ENCODE data around the gene ARMS2. TPM values are rescaled to one million over a fixed set of nuclear protein-coding genes. Genes with fewer than 3 reads are reported as not detected.

ARMS2 gene
- total and polyA plus RNA-seq, 2 experiments from 2014 or later: not detected

- H3K36me3 ChIP-seq (replicated peaks; ENCODE audit: insufficient read depth, low read depth): no peaks in the 10 kb centered on the region
- H4K20me1 ChIP-seq (ENCODE audit: insufficient read depth, poor library complexity, severe bottlenecking): no peaks in the 10 kb centered on the region
- no peaks in the 10 kb centered on the region for H3K27me3 ChIP-seq
- WGBS (ENCODE audit: low lambda C conversion rate, missing lambda C conversion rate): 93% methylated on average over 2 of the region's 2 CpGs
- no peak overlapping the region for H3K4me3 ChIP-seq
- H3K79me2 ChIP-seq: no peaks in the 10 kb centered on the region
- no peak overlapping the region for H3K4me2 ChIP-seq
- no peak for DNase-seq (ENCODE audit: low spot score)
- no peaks in the 10 kb centered on the region for H3K9me3 ChIP-seq (ENCODE audit: low read depth)
- TF ChIP-seq CTCF (IDR thresholded peaks at IDR 0.05; ENCODE audit: poor library complexity) (no peak), EZH2phosphoT487 (IDR thresholded peaks at IDR 0.05; ENCODE audit: low read depth, severe bottlenecking, unreplicated experiment) (no peak), EZH2 (IDR thresholded peaks at IDR 0.05; ENCODE audit: borderline replicate concordance) (no peak)
- no peaks in the 10 kb centered on the region for H3K4me1 ChIP-seq (ENCODE audit: insufficient read depth)
- H2AFZ ChIP-seq: no peak overlapping the region
- no peaks in the 10 kb centered on the region for H3K9me2 ChIP-seq (replicated peaks; ENCODE audit: insufficient read depth)
- no peak overlapping the region for H3K27ac ChIP-seq
These were observed 27.2 kb upstream of the ARMS2 start for GRCh38 chr10:122427280-122427679.

GRCh38 chr10:122435212-122435827, 19.1 kb upstream of the ARMS2 start:
- Histone ChIP-seq H3K27ac (no peak overlapping the region), H2AFZ (no peak overlapping the region), H3K4me3 (no peak overlapping the region), H3K9me2 (replicated peaks; ENCODE audit: insufficient read depth) (no peaks in the 10 kb centered on the region), H3K4me1 (ENCODE audit: insufficient read depth) (no peaks in the 10 kb centered on the region), H3K9me3 (ENCODE audit: low read depth) (no peaks in the 10 kb centered on the region), H4K20me1 (ENCODE audit: insufficient read depth, poor library complexity, severe bottlenecking) (no peaks in the 10 kb centered on the region), H3K36me3 (replicated peaks; ENCODE audit: insufficient read depth, low read depth) (no peaks in the 10 kb centered on the region), H3K27me3 (no peaks in the 10 kb centered on the region), H3K4me2 (no peak overlapping the region), H3K79me2 (no peaks in the 10 kb centered on the region)
- peak; percentile 66 for DNase-seq (ENCODE audit: low spot score)
- 39% methylated on average over 3 of the region's 3 CpGs for WGBS (ENCODE audit: low lambda C conversion rate, missing lambda C conversion rate)
- no peak for TF ChIP-seq EZH2phosphoT487 (IDR thresholded peaks at IDR 0.05; ENCODE audit: low read depth, severe bottlenecking, unreplicated experiment)
- TF ChIP-seq CTCF (IDR thresholded peaks at IDR 0.05; ENCODE audit: poor library complexity): peak; percentile 82
- TF ChIP-seq EZH2 (IDR thresholded peaks at IDR 0.05; ENCODE audit: borderline replicate concordance): no peak

- no peaks in the 10 kb centered on the region for H3K9me2 ChIP-seq (replicated peaks; ENCODE audit: insufficient read depth)
- TF ChIP-seq EZH2 (IDR thresholded peaks at IDR 0.05; ENCODE audit: borderline replicate concordance): no peak
- no peak for TF ChIP-seq CTCF (IDR thresholded peaks at IDR 0.05; ENCODE audit: poor library complexity)
- H4K20me1 ChIP-seq (ENCODE audit: insufficient read depth, poor library complexity, severe bottlenecking): no peaks in the 10 kb centered on the region
- no peaks in the 10 kb centered on the region for H3K4me1 ChIP-seq (ENCODE audit: insufficient read depth)
- 70% methylated on average over 7 of the region's 7 CpGs for WGBS (ENCODE audit: low lambda C conversion rate, missing lambda C conversion rate)
- no peak overlapping the region for H2AFZ ChIP-seq
- no peaks in the 10 kb centered on the region for H3K9me3 ChIP-seq (ENCODE audit: low read depth)
- H3K4me2 ChIP-seq: peak overlapping the region; percentile 28
- no peaks in the 10 kb centered on the region for H3K27me3 ChIP-seq
- no peaks in the 10 kb centered on the region for H3K36me3 ChIP-seq (replicated peaks; ENCODE audit: insufficient read depth, low read depth)
- H3K79me2 ChIP-seq: no peaks in the 10 kb centered on the region
- DNase-seq (ENCODE audit: low spot score): peak; percentile 55
- H3K4me3 ChIP-seq: no peak overlapping the region
- H3K27ac ChIP-seq: peak overlapping the region; percentile 39
These were observed 12.5 kb upstream of the ARMS2 start for GRCh38 chr10:122441961-122442360.

All from hepatocyte (in vitro differentiated cells).